RPMI8226 (cell line): ENCODE results near the gene MINDY4B.

Experiments
- DNase-seq: peaks from one replicate; pipeline ENCODE4 v3.0.0-alpha.2; 2015

MINDY4B gene

DNA sequence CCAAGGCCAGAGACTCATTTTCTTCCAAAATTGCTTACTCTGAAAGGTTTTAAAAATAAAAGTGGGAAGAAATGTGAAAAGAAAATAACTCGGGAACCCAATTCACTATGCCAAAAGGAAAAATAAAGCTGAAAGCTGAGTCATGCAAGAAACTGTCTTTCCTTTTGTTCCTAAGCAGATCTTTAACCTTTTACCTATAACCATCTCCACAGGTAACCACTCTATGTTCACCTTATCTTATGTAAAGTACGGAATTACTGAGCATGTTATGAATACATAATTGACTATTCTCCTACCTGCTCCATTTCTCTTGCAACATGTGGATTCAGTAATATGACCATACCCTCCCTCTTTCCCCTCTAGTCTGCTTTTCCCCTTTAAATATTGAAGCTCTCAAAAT lies 62.0 kb downstream of the MINDY4B start:
- no peak for DNase-seq

DNA sequence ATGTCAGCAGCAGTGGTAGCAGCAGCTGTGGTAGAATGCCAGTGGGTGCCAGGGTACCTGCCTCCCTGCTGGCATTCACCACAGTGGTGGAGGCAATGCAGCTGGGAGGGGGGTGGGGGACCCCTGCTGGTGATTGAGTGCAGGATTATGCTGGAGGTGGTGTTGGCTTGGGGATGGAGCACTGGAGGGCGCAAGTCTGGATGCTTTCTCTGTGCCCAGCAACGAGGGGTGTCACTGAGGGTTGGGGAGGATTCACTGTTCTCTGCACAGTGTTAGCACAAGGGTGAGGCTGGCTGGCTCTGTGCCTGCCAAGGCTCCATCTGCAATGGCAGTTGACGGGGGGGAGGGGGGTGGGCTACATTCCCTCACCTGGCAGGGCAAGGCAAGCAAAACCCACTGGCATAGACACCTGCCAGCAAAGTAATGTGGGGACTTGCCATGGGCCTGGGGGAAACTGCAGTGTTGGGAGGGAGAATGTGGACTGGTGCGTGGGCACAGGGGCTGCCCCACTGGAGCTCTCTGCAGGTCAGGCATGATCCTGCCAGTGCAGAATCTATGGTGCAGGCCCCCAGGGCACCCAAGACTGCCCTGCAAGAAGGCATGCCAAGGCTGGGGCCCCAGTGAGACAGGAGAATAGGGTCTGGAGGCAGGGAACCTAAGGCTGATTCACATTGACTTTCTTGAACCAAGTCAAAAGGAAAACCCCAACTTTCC lies 64.3 kb downstream of the MINDY4B start:
- DNase-seq = no peak

GRCh38 chr3:150830745-150831144 lies 74.5 kb downstream of the MINDY4B start:
- no peak for DNase-seq

DNA sequence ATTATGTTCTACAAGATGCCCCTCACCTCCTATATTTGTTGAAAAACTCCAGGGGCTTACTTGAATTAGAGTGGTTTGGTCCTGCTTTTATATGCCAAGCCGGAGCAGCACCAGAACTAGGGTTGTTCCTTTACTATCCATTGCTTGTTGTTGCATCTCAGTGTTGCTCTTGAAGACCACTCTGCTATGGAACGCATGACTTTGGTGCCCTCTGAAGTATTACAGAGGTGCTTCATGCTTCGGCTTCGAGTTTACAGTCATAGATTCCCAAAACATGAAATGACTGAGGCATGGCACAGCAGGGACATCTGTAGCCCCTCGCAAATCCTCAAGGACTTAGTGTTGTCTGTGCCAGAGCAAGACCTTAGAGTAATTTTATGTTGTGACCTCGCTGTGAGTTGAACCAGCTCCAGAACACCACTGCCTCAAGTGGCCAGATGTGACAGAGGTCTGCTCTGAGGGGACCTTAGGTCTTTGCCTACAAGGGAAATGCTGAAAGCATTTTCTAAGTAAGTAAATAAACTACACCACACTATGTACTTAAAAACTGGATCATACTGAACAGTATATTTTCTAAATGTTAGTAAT lies 75.1 kb downstream of the MINDY4B start:
- peak; percentile 66 for DNase-seq

DNA sequence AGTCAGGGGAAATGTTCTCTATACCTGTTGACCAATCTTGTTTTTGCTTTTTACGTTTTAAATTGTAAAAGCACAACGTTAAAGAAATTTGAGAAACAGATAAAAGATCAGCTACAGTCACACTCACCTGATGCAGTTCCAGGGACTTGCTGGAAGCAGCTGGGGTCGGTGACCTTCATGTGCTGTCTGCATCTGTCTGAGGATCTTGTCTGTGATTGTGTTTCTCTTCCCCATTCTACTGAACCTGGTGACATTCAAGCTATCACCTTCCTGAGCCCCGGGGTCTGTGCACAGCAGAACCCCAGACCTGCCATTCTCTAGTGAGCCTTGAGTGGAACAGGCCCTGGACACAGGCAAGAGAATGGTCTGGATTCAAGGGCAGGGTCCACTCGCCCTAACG lies 75.8 kb downstream of the MINDY4B start:
- DNase-seq = no peak

- DNase-seq = no peak
Measured at GRCh38 chr3:150828997-150829396, 76.2 kb downstream of the MINDY4B start.

GRCh38 chr3:150828261-150828660 lies 77.0 kb downstream of the MINDY4B start:
- DNase-seq = no peak

GRCh38 chr3:150826466-150827282 lies 78.6 kb downstream of the MINDY4B start:
- no peak for DNase-seq

DNA sequence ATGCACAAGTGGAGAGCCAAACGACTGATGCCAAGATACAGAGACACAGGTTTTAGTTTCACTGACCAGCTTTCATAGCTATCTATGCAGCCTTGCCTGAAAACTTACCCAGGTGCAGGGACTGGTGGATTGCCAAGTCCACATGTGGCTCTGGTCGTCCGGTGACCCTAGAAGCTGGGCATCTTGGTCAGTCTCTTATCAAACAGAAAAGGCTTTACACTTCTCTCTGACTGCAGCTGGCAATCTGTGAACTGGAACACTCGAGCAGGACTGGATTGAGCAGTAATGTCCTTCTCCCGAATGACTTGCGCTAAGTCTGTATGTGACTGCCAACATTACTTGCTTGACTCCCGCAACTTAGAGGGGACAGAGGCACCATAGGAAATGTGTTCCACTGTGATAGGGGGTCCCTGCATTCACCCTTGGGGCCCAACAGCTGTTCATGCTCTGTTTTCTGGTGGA lies 79.3 kb downstream of the MINDY4B start:
- DNase-seq = no peak

GRCh38 chr3:150825192-150825915 lies 79.9 kb downstream of the MINDY4B start:
- no peak for DNase-seq

- no peak for DNase-seq
Measured at GRCh38 chr3:150823277-150823676, 82.0 kb downstream of the MINDY4B start.

GRCh38 chr3:150822636-150823035 lies 82.6 kb downstream of the MINDY4B start:
- no peak for DNase-seq
